H9 (cell line): ENCODE measurements around the gene GCNT1. TPM values are rescaled to one million over a fixed set of nuclear protein-coding genes. Genes with fewer than 3 reads are reported as not detected.

Source experiments
- DNase-seq: peaks from one replicate; pipeline ENCODE4 v3.0.0-alpha.2; 2017
- H2AFZ ChIP-seq: one replicate; pipeline ENCODE4 v1.6.1; 2013; ENCODE audit warnings: mild to moderate bottlenecking, low read length, control low read depth, moderate library complexity
- H2AK5ac ChIP-seq: 2 replicates; pipeline ENCODE4 v1.6.1; 2013; ENCODE audit warnings: low read length, control low read depth, mixed read lengths; ENCODE audit not compliant: insufficient read length
- H2BK120ac ChIP-seq: one replicate; pipeline ENCODE4 v1.6.1; 2013; ENCODE audit warnings: low read depth, mild to moderate bottlenecking, low read length, control low read depth, inconsistent platforms; ENCODE audit not compliant: poor library complexity, severe bottlenecking
- H2BK12ac ChIP-seq: 2 replicates; pipeline ENCODE4 v1.6.1; 2013; ENCODE audit warnings: low read length, control low read depth, mixed read lengths, low read depth; ENCODE audit not compliant: insufficient read length
- H2BK15ac ChIP-seq: 2 replicates; pipeline ENCODE4 v1.6.1; 2013; ENCODE audit warnings: low read depth, low read length, control low read depth
- H2BK20ac ChIP-seq: one replicate; pipeline ENCODE4 v1.6.1; 2013; ENCODE audit warnings: low read depth, mild to moderate bottlenecking, low read length, control low read depth, inconsistent platforms; ENCODE audit not compliant: poor library complexity, severe bottlenecking
- H2BK5ac ChIP-seq: 2 replicates; pipeline ENCODE4 v1.6.1; 2013; ENCODE audit warnings: low read length, control low read depth, mixed read lengths; ENCODE audit not compliant: insufficient read length
- H3K14ac ChIP-seq: 2 replicates; pipeline ENCODE4 v1.6.1; 2013; ENCODE audit warnings: low read length, control low read depth; ENCODE audit not compliant: insufficient read depth
- H3K18ac ChIP-seq: 2 replicates; pipeline ENCODE4 v1.6.1; 2013; ENCODE audit warnings: low read depth, mild to moderate bottlenecking, mixed read lengths, low read length, control low read depth; ENCODE audit not compliant: insufficient read length
- H3K23ac ChIP-seq: 2 replicates; pipeline ENCODE4 v1.6.1; 2013; ENCODE audit warnings: low read length, control low read depth, mixed read lengths, low read depth; ENCODE audit not compliant: insufficient read length
- H3K23me2 ChIP-seq: 2 replicates; pipeline ENCODE4 v1.6.1; 2013; ENCODE audit warnings: low read depth, mild to moderate bottlenecking, mixed read lengths, low read length, control low read depth; ENCODE audit not compliant: insufficient read length, poor library complexity, severe bottlenecking
- H3K27ac ChIP-seq: 2 replicates; pipeline ENCODE4 v1.5.1; 2013; ENCODE audit warnings: low read length, control low read depth, mixed read lengths, low read depth; ENCODE audit not compliant: insufficient read length
- H3K27me3 ChIP-seq: 2 replicates; pipeline ENCODE4 v1.6.1; 2013; ENCODE audit warnings: low read length, control low read depth, inconsistent platforms; ENCODE audit not compliant: insufficient read depth
- H3K4ac ChIP-seq: 2 replicates; pipeline ENCODE4 v1.6.1; 2013; ENCODE audit warnings: low read depth, mild to moderate bottlenecking, control low read depth, inconsistent platforms, low read length, moderate library complexity
- H3K4me1 ChIP-seq: 2 replicates; pipeline ENCODE4 v1.6.1; 2013; ENCODE audit warnings: low read length, control low read depth, inconsistent platforms; ENCODE audit not compliant: insufficient read depth
- H3K4me2 ChIP-seq: 2 replicates; pipeline ENCODE4 v1.6.1; 2013; ENCODE audit warnings: low read length, control low read depth, mixed read lengths; ENCODE audit not compliant: insufficient read length, insufficient read depth
- H3K56ac ChIP-seq: 2 replicates; pipeline ENCODE4 v1.6.1; 2013; ENCODE audit warnings: low read depth, mild to moderate bottlenecking, mixed read lengths, low read length, control low read depth; ENCODE audit not compliant: insufficient read length
- H3K79me1 ChIP-seq: 2 replicates; pipeline ENCODE4 v1.6.1; 2013; ENCODE audit warnings: low read depth, mild to moderate bottlenecking, moderate library complexity, low read length, control low read depth, inconsistent platforms; ENCODE audit not compliant: insufficient read depth, poor library complexity, severe bottlenecking
- H3K79me2 ChIP-seq: 2 replicates; pipeline ENCODE4 v1.6.1; 2013; ENCODE audit warnings: low read length, control low read depth, inconsistent platforms; ENCODE audit not compliant: insufficient read depth
- H3K9ac ChIP-seq: 2 replicates; pipeline ENCODE4 v1.6.1; 2013; ENCODE audit warnings: low read length, control low read depth, mixed read lengths; ENCODE audit not compliant: insufficient read length; ENCODE audit errors: extremely low read depth
- H3K9me3 ChIP-seq: one replicate; pipeline ENCODE4 v1.6.1; 2013; ENCODE audit warnings: low read depth, low read length, inconsistent platforms; ENCODE audit not compliant: control insufficient read depth
- H3T11ph ChIP-seq: one replicate; pipeline ENCODE4 v1.6.1; 2013; ENCODE audit warnings: mild to moderate bottlenecking, low read length, control low read depth, inconsistent platforms
- H4K20me1 ChIP-seq: one replicate; pipeline ENCODE4 v1.6.1; 2013; ENCODE audit not compliant: control insufficient read depth, insufficient read length, insufficient read depth
- H4K5ac ChIP-seq: 2 replicates; pipeline ENCODE4 v1.6.1; 2013; ENCODE audit warnings: low read depth, mild to moderate bottlenecking, mixed read lengths, low read length, control low read depth; ENCODE audit not compliant: insufficient read length
- H4K8ac ChIP-seq: replicated peaks from 2 replicates; pipeline ENCODE4 v1.6.1; 2013; ENCODE audit warnings: low read length, control low read depth, mixed read lengths, low read depth; ENCODE audit not compliant: insufficient read length
- H4K91ac ChIP-seq: 2 replicates; pipeline ENCODE4 v1.6.1; 2013; ENCODE audit warnings: low read depth, mild to moderate bottlenecking, moderate library complexity, mixed read lengths, low read length, control low read depth; ENCODE audit not compliant: insufficient read length
- H3K27ac Mint-ChIP-seq, 3 experiments: 2 replicates in 2 of 3; 3 replicates in 1 of 3; pipeline ENCODE4 v1.8.0; 2020 to 2021; ENCODE audit warnings: mixed read lengths in 3 of 3, mild to moderate bottlenecking in 1 of 3, moderate library complexity in 1 of 3
- H3K27me3 Mint-ChIP-seq: 2 replicates; pipeline ENCODE4 v1.8.0; 2021; ENCODE audit warnings: low read depth, mild to moderate bottlenecking, moderate library complexity, mixed read lengths
- H3K36me3 Mint-ChIP-seq, 3 experiments: 2 replicates in 2 of 3; 3 replicates in 1 of 3; pipeline ENCODE4 v1.8.0; 2020 to 2021; ENCODE audit warnings: low read depth in 3 of 3, mixed read lengths in 3 of 3; ENCODE audit not compliant: insufficient read depth in 1 of 3
- H3K4me1 Mint-ChIP-seq, 2 experiments: 2 replicates each; pipeline ENCODE4 v1.8.0; 2020; ENCODE audit warnings: mixed read lengths in 2 of 2
- H3K4me3 Mint-ChIP-seq, 2 experiments: 2 replicates in 1 of 2; 3 replicates in 1 of 2; pipeline ENCODE4 v1.8.0; 2020 to 2021; ENCODE audit warnings: mild to moderate bottlenecking in 2 of 2, mixed read lengths in 2 of 2, moderate library complexity in 1 of 2
- H3K9me3 Mint-ChIP-seq, 2 experiments: 2 replicates in 1 of 2; 3 replicates in 1 of 2; pipeline ENCODE4 v1.8.0; 2020; ENCODE audit warnings: mild to moderate bottlenecking in 2 of 2, mixed read lengths in 2 of 2, moderate library complexity in 1 of 2
- CTCF ChIP-seq: fragments of 200-600 bp; sonication (generic); conservative IDR thresholded peaks from 3 replicates; pipeline ENCODE4 v1.8.0; 2021; ENCODE audit warnings: antibody characterized with exemption, mild to moderate bottlenecking
- WGBS: extraction: QIAGEN DNeasy Blood & Tissue Kit; methylation state at CpG from one replicate; pipeline ENCODE4 v1.1.7; 2013; ENCODE audit warnings: missing lambda C conversion rate, low lambda C conversion rate, mixed read lengths; ENCODE audit not compliant: insufficient read length; ENCODE audit errors: extremely low coverage; 5-methylcytosine and 5-hydroxymethylcytosine counted together
- total RNA-seq: library from RNA; stranded (reverse); gene quantifications from 2 replicates; pipeline ENCODE4 v1.2.1, GENCODE V29; 2021

The GCNT1 gene
- total RNA-seq, 1 experiment from 2014 or later, result 35.6 TPM

- Histone ChIP-seq H3K79me1 (no peaks in the 10 kb centered on the region), H3K79me2 (no peaks in the 10 kb centered on the region), H3K27ac (no peak overlapping the region), H3K4me2 (no peak overlapping the region), H3K23ac (no peak overlapping the region), H3K4ac (no peak overlapping the region), H3K9me3 (no peaks in the 10 kb centered on the region), H4K91ac (no peak overlapping the region), H2BK120ac (no peak overlapping the region), H2AK5ac (no peak overlapping the region), H3K14ac (no peak overlapping the region), H4K20me1 (no peaks in the 10 kb centered on the region), H3K56ac (no peak overlapping the region), H4K8ac (no peak overlapping the region), H3K9ac (no peak overlapping the region), H2BK15ac (no peak overlapping the region), H3K4me1 (no peaks in the 10 kb centered on the region), H4K5ac (no peak overlapping the region), H2BK12ac (no peak overlapping the region), H3K27me3 (no peaks in the 10 kb centered on the region), H3K18ac (no peak overlapping the region), H3K23me2 (no peaks in the 10 kb centered on the region), H2BK20ac (no peak overlapping the region), H3T11ph (no peak overlapping the region), H2AFZ (no peak overlapping the region), H2BK5ac (no peak overlapping the region)
- Mint-ChIP-seq H3K4me1 (peaks cover 0 to 3% of the 10 kb centered on the region in 2 experiments; a peak in 1 of 4 replicates), H3K9me3 (no peaks in the 10 kb centered on the region), H3K4me3 (no peak overlapping the region), H3K36me3 (no peaks in the 10 kb centered on the region), H3K27ac (no peak overlapping the region), H3K27me3 (no peaks in the 10 kb centered on the region)
- no peak for DNase-seq
- no peak for TF ChIP-seq CTCF
- no CpG with 5 or more reads among the region's 4 CpGs for WGBS
Measured at GRCh38 chr9:76424491-76424890, 34.5 kb upstream of the GCNT1 start.
